Loucy (cell line): ENCODE measurements around the gene ALG12.

ENCODE experiments used
- H2AFZ ChIP-seq: fragments of 200-600 bp; sonication (generic); 2 replicates; pipeline ENCODE4 v1.6.0; 2016; ENCODE audit warnings: antibody characterized with exemption, mild to moderate bottlenecking, low read length, moderate library complexity
- H3F3A ChIP-seq: fragments of 200-600 bp; 2 replicates; pipeline ENCODE4 v1.6.0; 2016; ENCODE audit warnings: antibody characterized with exemption, low read depth, mild to moderate bottlenecking
- H3K27me3 ChIP-seq: fragments of 200-600 bp; sonication (generic); 2 replicates; pipeline ENCODE4 v1.6.1; 2014; ENCODE audit warnings: low read length, mild to moderate bottlenecking; ENCODE audit not compliant: insufficient read depth, poor library complexity, severe bottlenecking
- H3K36me3 ChIP-seq: fragments of 200-600 bp; sonication (generic); 2 replicates; pipeline ENCODE4 v1.6.1; 2016; ENCODE audit warnings: low read length; ENCODE audit not compliant: insufficient read depth
- H3K4me1 ChIP-seq: fragments of 200-600 bp; sonication (generic); 2 replicates; pipeline ENCODE4 v1.5.1; 2014; ENCODE audit warnings: low read length, mild to moderate bottlenecking; ENCODE audit not compliant: insufficient read depth, poor library complexity, severe bottlenecking
- H3K4me2 ChIP-seq: fragments of 200-600 bp; sonication (generic); 2 replicates; pipeline ENCODE4 v1.6.0; 2014; ENCODE audit warnings: antibody characterized with exemption, low read length, low read depth, mild to moderate bottlenecking; ENCODE audit not compliant: poor library complexity, severe bottlenecking
- H3K4me3 ChIP-seq: fragments of 200-600 bp; sonication (generic); 2 replicates; pipeline ENCODE4 v1.5.1; 2014; ENCODE audit warnings: low read length, mild to moderate bottlenecking, mixed read lengths; ENCODE audit not compliant: poor library complexity, severe bottlenecking
- H3K79me2 ChIP-seq: fragments of 200-600 bp; sonication (generic); 2 replicates; pipeline ENCODE4 v1.6.1; 2014; ENCODE audit warnings: low read length; ENCODE audit not compliant: insufficient read depth
- H3K9ac ChIP-seq: fragments of 200-600 bp; sonication (generic); 2 replicates; pipeline ENCODE4 v1.6.0; 2014; ENCODE audit warnings: mild to moderate bottlenecking, low read depth, low read length, moderate library complexity; ENCODE audit not compliant: poor library complexity, severe bottlenecking
- H3K9me2 ChIP-seq: fragments of 200-600 bp; sonication (generic); replicated peaks from 2 replicates; pipeline ENCODE4 v1.6.1; 2016; ENCODE audit warnings: low read depth, low read length, mixed read lengths
- H3K9me3 ChIP-seq: fragments of 200-600 bp; sonication (generic); 2 replicates; pipeline ENCODE4 v1.6.1; 2014; ENCODE audit warnings: mild to moderate bottlenecking, antibody characterized with exemption, low read length, low read depth; ENCODE audit not compliant: insufficient read depth
- H4K20me1 ChIP-seq: fragments of 200-600 bp; sonication (generic); 2 replicates; pipeline ENCODE4 v1.6.0; 2014; ENCODE audit warnings: antibody characterized with exemption, low read length, mild to moderate bottlenecking; ENCODE audit not compliant: insufficient read depth, poor library complexity, severe bottlenecking
- CTCF ChIP-seq: fragments of 200-600 bp; sonication (generic); conservative IDR thresholded peaks from 2 replicates; pipeline ENCODE4 v1.5.1; 2014; ENCODE audit warnings: mild to moderate bottlenecking, antibody characterized with exemption, low read length
- EZH2phosphoT487 ChIP-seq: fragments of 200-600 bp; IDR thresholded peaks from 2 replicates; pipeline ENCODE4 v1.6.1; 2018; ENCODE audit warnings: antibody characterized with exemption, mild to moderate bottlenecking, moderate library complexity, borderline replicate concordance

ALG12 gene

GRCh38 chr22:49937758-49938564 is 19.7 kb upstream of the ALG12 start:
- H3K79me2 ChIP-seq = no peaks in the 10 kb centered on the region
- H3K36me3 ChIP-seq = no peaks in the 10 kb centered on the region
- TF ChIP-seq EZH2phosphoT487 (no peak), CTCF (no peak)
- H2AFZ ChIP-seq = no peak overlapping the region
- H3K9me3 ChIP-seq = no peaks in the 10 kb centered on the region
- peaks cover 9% of the 10 kb centered on the region; the same call in 1 of the 2 replicates for H3F3A ChIP-seq
- peak overlapping the region; percentile 90 for H3K4me2 ChIP-seq
- H4K20me1 ChIP-seq = no peaks in the 10 kb centered on the region
- no peaks in the 10 kb centered on the region for H3K9me2 ChIP-seq
- no peaks in the 10 kb centered on the region for H3K27me3 ChIP-seq
- no peak overlapping the region for H3K4me3 ChIP-seq
- H3K9ac ChIP-seq = peak overlapping the region; percentile 82
- H3K4me1 ChIP-seq = peaks cover 36% of the 10 kb centered on the region

GRCh38 chr22:49936973-49937757 is 18.9 kb upstream of the ALG12 start:
- Histone ChIP-seq H3K9me3 (no peaks in the 10 kb centered on the region), H2AFZ (no peak overlapping the region), H3K27me3 (no peaks in the 10 kb centered on the region), H3K79me2 (no peaks in the 10 kb centered on the region), H3F3A (peaks cover 10% of the 10 kb centered on the region; the same call in 1 of the 2 replicates), H3K9me2 (no peaks in the 10 kb centered on the region), H4K20me1 (no peaks in the 10 kb centered on the region), H3K4me3 (peak overlapping the region; percentile 68), H3K4me2 (peak overlapping the region; percentile 90), H3K9ac (peak overlapping the region; percentile 82), H3K36me3 (no peaks in the 10 kb centered on the region), H3K4me1 (peaks cover 37% of the 10 kb centered on the region)
- TF ChIP-seq CTCF = no peak
- TF ChIP-seq EZH2phosphoT487 = no peak

- peak overlapping the region; percentile 68 for H3K4me3 ChIP-seq
- no peaks in the 10 kb centered on the region for H3K36me3 ChIP-seq
- H3K9me3 ChIP-seq = no peaks in the 10 kb centered on the region
- TF ChIP-seq EZH2phosphoT487 = no peak
- TF ChIP-seq CTCF = no peak
- H3K4me1 ChIP-seq = peaks cover 44% of the 10 kb centered on the region
- H3K9me2 ChIP-seq = no peaks in the 10 kb centered on the region
- H4K20me1 ChIP-seq = no peaks in the 10 kb centered on the region
- H2AFZ ChIP-seq = peak overlapping the region; percentile 43
- H3K9ac ChIP-seq = peak overlapping the region; percentile 82
- peak overlapping the region; percentile 90 for H3K4me2 ChIP-seq
- H3F3A ChIP-seq = peaks cover 10% of the 10 kb centered on the region; the same call in 1 of the 2 replicates
- no peaks in the 10 kb centered on the region for H3K79me2 ChIP-seq
- no peaks in the 10 kb centered on the region for H3K27me3 ChIP-seq
These were observed 18.1 kb upstream of the ALG12 start for GRCh38 chr22:49936018-49936972.
